Testis (tissue), 2 donors: ENCODE results near the gene KIF26B.

Source experiments
- CTCF ChIP-seq, 3 experiments: fragments of 450-650 bp in 2 of 3; fragments of 200-600 bp in 1 of 3; sonication (generic) in 1 of 3; IDR thresholded peaks; one replicate each; pipeline ENCODE4 v1.5.1; 2016 to 2019; ENCODE audit warnings: antibody characterized with exemption in 3 of 3, mild to moderate bottlenecking in 2 of 3, moderate library complexity in 1 of 3
- POLR2A ChIP-seq: fragments of 450-650 bp; IDR thresholded peaks from one replicate; pipeline ENCODE4 v1.6.1; 2017; ENCODE audit warnings: antibody characterized with exemption, mild to moderate bottlenecking, moderate library complexity

GRCh38 chr1:245528258-245528635 is 373.5 kb downstream of the KIF26B start:
- no peak for TF ChIP-seq POLR2A
- no peak for TF ChIP-seq CTCF (IDR thresholded peaks at IDR 0.05)
